IMR-90 (cell line): Measurements from ENCODE around the gene PLXNA4. TPM values are rescaled to one million over a fixed set of nuclear protein-coding genes. Genes with fewer than 3 reads are reported as not detected.

ENCODE experiments used
- NFE2L2 ChIP-seq: fragments of 150-350 bp; IDR thresholded peaks from 2 replicates; pipeline ENCODE4 v1.6.1; 2016; ENCODE audit warnings: low read depth, mild to moderate bottlenecking, low read length
- RFX5 ChIP-seq: IDR thresholded peaks from 2 replicates; pipeline ENCODE4 v1.8.0; 2012; ENCODE audit warnings: low read depth, mild to moderate bottlenecking, low read length, moderate library complexity
- polyA plus RNA-seq, 3 experiments: library from polyadenylated mRNA; depleted of rRNA; stranded (reverse); fragments of >200 nt; gene quantifications; 2 replicates each; pipeline ENCODE4 v1.2.3, GENCODE V29; 2012; ENCODE audit warnings: low replicate concordance in 1 of 3
- total RNA-seq: library from RNA; depleted of rRNA; stranded (reverse); fragments of >200 nt; gene quantifications from 2 replicates; pipeline ENCODE4 v1.2.3, GENCODE V29; 2012
- TF ChIP-seq, protein P1 (sequence below): fragments of 150-350 bp; IDR thresholded peaks from 2 replicates; pipeline ENCODE4 v1.6.1; 2016; ENCODE audit warnings: low read depth, mild to moderate bottlenecking, low read length, moderate library complexity, borderline replicate concordance

PLXNA4 gene
- total and polyA plus RNA-seq, 2 of the 4 experiments (the other 2 are of a cell fraction) = under 0.01 TPM

DNA sequence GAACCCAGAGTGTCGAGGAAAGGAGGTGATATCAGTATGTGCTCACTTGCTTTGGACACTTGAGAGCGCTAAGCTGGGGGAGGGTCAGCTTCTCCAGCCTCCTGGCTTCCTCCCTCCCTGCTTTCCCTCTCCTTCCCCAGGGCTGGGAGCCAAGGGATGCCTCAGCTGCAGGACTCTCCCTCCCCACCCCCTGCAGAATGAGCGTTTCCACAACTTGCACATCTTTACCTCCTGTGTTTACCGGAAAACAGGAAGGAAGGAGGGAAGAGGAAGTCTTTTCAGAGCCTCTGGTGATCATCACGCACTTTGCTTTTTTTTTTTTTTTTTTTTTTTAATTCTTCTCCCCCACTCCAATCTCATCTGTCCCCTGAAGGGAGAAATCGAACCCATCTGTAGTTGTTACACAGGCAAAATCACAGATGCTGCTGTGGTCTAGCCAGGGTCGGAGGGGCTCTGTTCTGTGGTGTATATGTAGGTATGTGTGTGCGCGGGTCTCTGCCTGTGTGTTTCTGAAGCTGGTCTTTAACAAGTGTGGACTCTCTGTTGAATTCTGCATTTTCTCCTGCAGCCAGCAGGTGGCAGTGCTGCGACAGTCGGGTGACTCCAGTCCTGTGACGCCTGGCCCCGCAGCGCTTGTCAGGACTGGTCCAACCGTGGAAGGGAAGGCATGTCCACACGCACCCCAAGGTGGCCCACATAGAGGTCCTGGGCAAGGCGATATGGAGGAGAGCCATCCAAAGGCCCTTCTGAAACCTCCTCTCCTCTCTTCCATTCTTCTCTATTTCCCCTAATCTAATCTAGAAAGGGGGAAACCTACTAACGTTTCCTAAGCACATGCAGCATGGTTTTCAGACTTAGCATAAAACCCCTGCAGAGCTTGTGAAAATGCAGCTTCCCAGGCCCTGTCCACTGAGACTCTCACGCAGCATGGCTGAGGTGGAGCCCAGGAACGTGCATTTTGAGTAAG, 257.6 kb downstream of the PLXNA4 start (continued):
- TF ChIP-seq, protein P1, sequence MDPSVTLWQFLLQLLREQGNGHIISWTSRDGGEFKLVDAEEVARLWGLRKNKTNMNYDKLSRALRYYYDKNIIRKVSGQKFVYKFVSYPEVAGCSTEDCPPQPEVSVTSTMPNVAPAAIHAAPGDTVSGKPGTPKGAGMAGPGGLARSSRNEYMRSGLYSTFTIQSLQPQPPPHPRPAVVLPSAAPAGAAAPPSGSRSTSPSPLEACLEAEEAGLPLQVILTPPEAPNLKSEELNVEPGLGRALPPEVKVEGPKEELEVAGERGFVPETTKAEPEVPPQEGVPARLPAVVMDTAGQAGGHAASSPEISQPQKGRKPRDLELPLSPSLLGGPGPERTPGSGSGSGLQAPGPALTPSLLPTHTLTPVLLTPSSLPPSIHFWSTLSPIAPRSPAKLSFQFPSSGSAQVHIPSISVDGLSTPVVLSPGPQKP = no peak
- TF ChIP-seq RFX5 = no peak
- no peak for TF ChIP-seq NFE2L2
